IgD-negative memory B cell (primary cell): ENCODE data around the gene PRPF4. TPM values are rescaled to one million over a fixed set of nuclear protein-coding genes. Genes with fewer than 3 reads are reported as not detected.

Source experiments
- H3K27ac Mint-ChIP-seq, 3 donors: one replicate each; pipeline ENCODE4 v1.8.0; 2020 to 2022; ENCODE audit warnings: mild to moderate bottlenecking in 3 of 3, mixed read lengths in 3 of 3, moderate library complexity in 1 of 3
- H3K27me3 Mint-ChIP-seq: one replicate; pipeline ENCODE4 v1.8.0; 2021; ENCODE audit warnings: mixed read lengths
- H3K36me3 Mint-ChIP-seq: one replicate; pipeline ENCODE4 v1.8.0; 2020; ENCODE audit warnings: mild to moderate bottlenecking, mixed read lengths
- H3K4me1 Mint-ChIP-seq, 3 donors: one replicate each; pipeline ENCODE4 v1.8.0; 2020 to 2022; ENCODE audit warnings: mixed read lengths in 3 of 3, mild to moderate bottlenecking in 1 of 3
- H3K4me3 Mint-ChIP-seq, 4 donors: one replicate each; pipeline ENCODE4 v1.8.0; 2020 to 2022; ENCODE audit warnings: mild to moderate bottlenecking in 4 of 4, mixed read lengths in 4 of 4, moderate library complexity in 3 of 4
- H3K9me3 Mint-ChIP-seq, 3 donors: one replicate each; pipeline ENCODE4 v1.8.0; 2020 to 2021; ENCODE audit warnings: mixed read lengths in 3 of 3, mild to moderate bottlenecking in 1 of 3
- polyA plus RNA-seq: library from polyadenylated mRNA; unstranded; fragments of 300-500 nt; fragmentation: Illumina TruSeq; gene quantifications from one replicate; pipeline ENCODE4 v1.2.3, GENCODE V29; 2021

Gene PRPF4
- polyA plus RNA-seq, 1 donor from 2014 or later = 23.4 TPM

GRCh38 chr9:113316030-113316429, 40.6 kb downstream of the PRPF4 start:
- Mint-ChIP-seq H3K27me3 (no peaks in the 10 kb centered on the region), H3K4me1 (peaks cover 0 to 1% (median 0%) of the 10 kb centered on the region in 3 donors), H3K4me3 (no peak overlapping the region), H3K9me3 (no peaks in the 10 kb centered on the region), H3K36me3 (peaks cover 3% of the 10 kb centered on the region), H3K27ac (no peak overlapping the region)

DNA sequence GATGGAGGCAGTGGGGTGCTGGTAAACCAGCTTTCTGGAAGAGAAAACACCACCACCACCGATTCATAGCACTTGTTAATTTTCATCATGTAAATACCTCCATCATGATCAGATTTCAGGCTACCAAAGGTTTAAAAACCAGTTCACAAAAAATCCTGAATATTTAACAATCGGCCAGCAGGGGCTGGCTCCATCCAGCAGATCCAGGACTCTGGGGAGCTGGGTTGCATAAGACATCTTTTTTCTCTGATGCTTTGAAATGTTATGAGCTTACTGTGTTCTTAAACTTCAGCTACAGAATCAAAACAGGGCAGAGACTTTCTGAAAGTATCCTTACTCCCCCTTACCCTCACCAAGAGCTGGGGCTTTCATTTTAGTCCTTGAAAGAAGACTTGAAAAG, 42.3 kb downstream of the PRPF4 start:
- no peaks in the 10 kb centered on the region for H3K9me3 Mint-ChIP-seq

GRCh38 chr9:113319054-113319453, 43.6 kb downstream of the PRPF4 start:
- Mint-ChIP-seq H3K27me3 (no peaks in the 10 kb centered on the region), H3K36me3 (peaks cover 3% of the 10 kb centered on the region), H3K27ac (no peak overlapping the region), H3K4me1 (peaks cover 0 to 1% (median 0%) of the 10 kb centered on the region in 3 donors), H3K4me3 (no peak overlapping the region), H3K9me3 (no peaks in the 10 kb centered on the region)

More for the DNA sequence above, 42.3 kb downstream of the PRPF4 start:
- Mint-ChIP-seq H3K27ac (peak overlapping the region in 1 of 3 donors; percentile 56), H3K4me3 (no peak overlapping the region), H3K27me3 (no peaks in the 10 kb centered on the region), H3K4me1 (peaks cover 0 to 1% (median 0%) of the 10 kb centered on the region in 3 donors), H3K36me3 (peaks cover 3% of the 10 kb centered on the region)

DNA sequence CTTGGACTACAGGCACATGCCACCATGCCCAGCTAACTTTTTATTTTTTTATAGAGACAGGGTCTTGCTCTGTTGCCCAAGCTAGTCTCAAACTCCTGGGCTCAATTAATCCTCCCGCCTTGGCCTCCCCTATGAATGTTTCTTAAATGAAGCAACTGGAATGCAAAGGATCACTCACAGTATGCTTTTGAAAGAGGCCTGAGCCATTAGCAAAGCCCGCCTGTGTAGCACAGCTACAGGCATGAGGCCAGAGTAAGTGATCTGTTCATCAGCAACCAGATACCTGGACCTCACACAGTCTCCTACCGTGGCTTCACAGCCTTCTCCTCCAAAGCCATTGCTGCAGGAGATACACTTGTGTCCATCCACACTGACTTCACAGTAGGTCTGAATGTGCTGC, 44.6 kb downstream of the PRPF4 start:
- Mint-ChIP-seq H3K36me3 (peaks cover 3% of the 10 kb centered on the region), H3K27ac (no peak overlapping the region), H3K4me3 (no peak overlapping the region), H3K27me3 (no peaks in the 10 kb centered on the region), H3K4me1 (peaks cover 0 to 1% (median 0%) of the 10 kb centered on the region in 3 donors), H3K9me3 (no peaks in the 10 kb centered on the region)

DNA sequence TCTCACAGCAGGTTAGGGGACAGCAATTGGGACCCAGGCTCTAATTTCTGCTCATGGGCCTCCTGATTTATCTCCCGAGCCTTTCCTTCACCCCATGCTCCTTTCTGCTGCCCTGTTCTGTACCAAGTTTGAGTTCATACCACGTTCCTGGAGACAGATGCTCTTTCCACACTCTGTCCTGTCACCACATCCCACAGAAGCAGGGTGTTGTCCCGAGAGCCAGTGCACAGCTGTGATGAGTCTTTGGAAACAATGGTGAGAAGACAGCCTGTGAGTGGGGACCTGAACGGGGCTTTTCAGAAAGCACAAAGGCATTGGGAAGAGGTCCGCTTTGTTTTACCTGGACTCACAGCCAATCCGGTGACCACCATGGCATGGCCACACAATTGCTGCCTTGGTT, 47.2 kb downstream of the PRPF4 start:
- H3K36me3 Mint-ChIP-seq = no peaks in the 10 kb centered on the region
- no peaks in the 10 kb centered on the region for H3K9me3 Mint-ChIP-seq
- H3K27me3 Mint-ChIP-seq = no peaks in the 10 kb centered on the region
- H3K4me1 Mint-ChIP-seq = no peaks in the 10 kb centered on the region
- H3K4me3 Mint-ChIP-seq = no peak overlapping the region
- no peak overlapping the region for H3K27ac Mint-ChIP-seq

GRCh38 chr9:113326230-113326629, 50.8 kb downstream of the PRPF4 start:
- Mint-ChIP-seq H3K4me3 (no peak overlapping the region), H3K4me1 (peaks cover 0 to 2% (median 0%) of the 10 kb centered on the region in 3 donors), H3K27me3 (no peaks in the 10 kb centered on the region), H3K27ac (no peak overlapping the region), H3K9me3 (no peaks in the 10 kb centered on the region), H3K36me3 (peaks cover 4% of the 10 kb centered on the region)

DNA sequence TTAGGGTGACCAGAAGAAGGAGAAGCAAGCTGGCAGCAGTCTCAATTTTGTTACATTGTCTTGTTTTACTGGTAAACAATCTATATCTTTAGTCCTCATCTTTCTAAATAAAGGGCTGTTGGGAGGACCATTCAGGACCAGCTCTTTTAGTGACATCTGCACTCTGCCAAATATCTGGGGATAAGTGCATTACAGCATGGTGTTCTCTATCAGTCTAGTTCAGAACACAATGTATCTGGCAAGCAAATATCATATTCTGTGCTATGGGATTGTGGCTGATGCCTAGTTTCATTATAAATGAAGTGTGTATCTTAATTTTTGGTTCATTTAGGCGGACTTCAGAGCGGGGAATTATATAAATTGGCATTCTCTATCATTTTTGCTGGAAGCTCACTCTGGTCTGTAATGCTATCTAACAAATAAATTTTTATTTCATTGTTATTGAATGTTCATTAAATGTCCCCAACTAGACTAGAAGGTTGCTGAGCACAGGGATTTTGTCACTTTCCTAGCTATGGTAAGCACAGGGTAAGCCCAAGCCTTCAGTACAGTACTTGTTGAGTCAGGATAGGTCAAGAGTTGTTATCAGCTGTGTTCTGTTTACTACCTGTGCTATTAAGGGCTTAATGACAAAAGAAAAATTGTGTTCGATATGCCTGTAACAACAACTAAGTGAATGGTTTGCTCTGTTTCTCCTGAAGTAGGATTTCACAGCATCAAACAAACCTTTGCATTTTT, 52.8 kb downstream of the PRPF4 start:
- Mint-ChIP-seq H3K36me3 (peaks cover 4% of the 10 kb centered on the region), H3K4me3 (no peak overlapping the region), H3K4me1 (peaks cover 0 to 2% (median 0%) of the 10 kb centered on the region in 3 donors), H3K9me3 (peaks cover 0 to 4% (median 3%) of the 10 kb centered on the region in 3 donors), H3K27me3 (no peaks in the 10 kb centered on the region), H3K27ac (no peak overlapping the region)

GRCh38 chr9:113331780-113332179, 56.3 kb downstream of the PRPF4 start:
- Mint-ChIP-seq H3K9me3 (peaks cover 0 to 4% (median 3%) of the 10 kb centered on the region in 3 donors), H3K27me3 (no peaks in the 10 kb centered on the region), H3K4me1 (peaks cover 0 to 2% (median 0%) of the 10 kb centered on the region in 3 donors), H3K36me3 (peaks cover 4% of the 10 kb centered on the region), H3K4me3 (no peak overlapping the region), H3K27ac (no peak overlapping the region)

GRCh38 chr9:113337714-113338113, 62.3 kb downstream of the PRPF4 start:
- no peaks in the 10 kb centered on the region for H3K27me3 Mint-ChIP-seq
- no peaks in the 10 kb centered on the region for H3K9me3 Mint-ChIP-seq
- no peaks in the 10 kb centered on the region for H3K36me3 Mint-ChIP-seq
- peak overlapping the region in 3 of 4 donors; percentile 17 to 43 (median 31) for H3K4me3 Mint-ChIP-seq
- peaks cover 2 to 7% (median 5%) of the 10 kb centered on the region in 3 donors for H3K4me1 Mint-ChIP-seq
- H3K27ac Mint-ChIP-seq = no peak overlapping the region

DNA sequence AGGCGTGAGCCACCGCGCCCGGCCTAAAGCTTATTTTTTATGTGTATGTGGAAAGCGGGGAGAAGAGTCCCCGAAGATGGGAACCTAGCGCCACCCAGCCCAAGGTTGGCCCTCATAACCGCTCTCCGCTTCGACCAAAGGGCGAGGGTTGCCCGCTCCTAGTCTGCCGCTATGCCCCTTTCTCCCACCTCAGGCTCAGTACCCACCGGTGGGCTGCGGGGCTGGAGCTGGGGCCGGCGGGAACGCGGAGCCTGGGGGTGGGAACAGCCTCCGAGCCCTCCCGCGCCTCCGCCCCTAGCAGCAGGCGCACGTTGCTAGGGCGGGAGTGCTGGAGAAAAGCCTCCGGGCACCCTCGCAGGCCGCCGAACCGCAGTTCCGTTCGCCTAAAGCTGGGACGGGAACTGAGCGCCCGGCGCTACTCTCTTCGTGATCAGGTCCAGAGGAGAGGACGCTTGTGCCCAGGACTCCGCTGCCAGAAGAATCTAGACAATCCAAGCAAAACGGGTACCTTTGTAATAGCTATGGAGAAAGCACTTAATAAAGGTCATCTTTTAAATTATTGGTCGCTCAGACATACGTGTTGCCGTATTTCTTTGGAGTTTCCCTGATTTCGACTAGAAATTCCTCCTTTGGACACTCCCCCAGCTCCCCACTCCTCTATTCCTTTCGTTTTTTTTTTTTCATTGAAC, 64.7 kb downstream of the PRPF4 start, which contains the start of gene WDR31:
WDR31 (minus strand) TSS at position 265 of the 689 bp plus-strand sequence. CDS start 8,253 bp downstream, outside the sequence.
- Mint-ChIP-seq H3K4me1 (peaks cover 2 to 7% (median 5%) of the 10 kb centered on the region in 3 donors), H3K27me3 (no peaks in the 10 kb centered on the region), H3K27ac (peak within 1 kb of the TSS in 2 of 3 donors; percentile 66 to 88), H3K36me3 (no peaks in the 10 kb centered on the region), H3K9me3 (no peaks in the 10 kb centered on the region), H3K4me3 (peak within 1 kb of the TSS; percentile 83 to 94 (median 89))

DNA sequence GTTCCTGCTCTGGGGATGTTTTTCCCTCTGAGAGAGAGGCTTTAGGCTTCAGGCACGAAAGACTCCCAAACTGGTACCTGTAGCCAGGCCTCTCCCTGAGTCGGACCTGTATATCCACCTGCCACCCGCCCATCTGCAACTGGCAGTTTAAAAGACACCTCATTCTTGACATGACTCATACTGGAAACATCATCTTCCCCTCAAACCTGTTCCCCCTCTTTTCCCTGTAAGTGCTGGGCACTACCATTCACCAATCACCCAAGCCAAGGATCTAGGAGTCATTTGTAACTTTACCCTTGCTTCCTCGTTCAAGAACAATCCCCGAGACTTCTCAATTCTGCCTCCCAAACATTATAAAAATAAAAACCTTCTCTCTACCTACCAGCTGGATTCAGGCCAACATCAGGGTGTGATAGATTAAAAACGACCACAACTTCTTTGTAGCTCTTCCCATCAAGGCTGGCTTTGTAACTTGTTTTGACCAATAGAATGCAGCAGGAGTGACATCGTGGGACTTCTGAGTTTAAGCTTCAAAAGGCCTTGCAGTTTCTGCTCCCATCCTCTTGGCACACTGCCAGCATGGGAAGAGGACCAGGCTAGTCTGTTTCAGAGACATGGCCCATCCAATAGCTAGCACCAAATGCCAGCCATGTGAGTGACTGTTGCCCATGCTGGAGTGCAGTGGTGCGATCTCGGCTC, 66.4 kb downstream of the PRPF4 start:
- Mint-ChIP-seq H3K27me3 (no peaks in the 10 kb centered on the region), H3K4me3 (peak overlapping the region in 1 of 4 donors; percentile 60), H3K27ac (no peak overlapping the region), H3K36me3 (no peaks in the 10 kb centered on the region), H3K4me1 (peaks cover 2 to 7% (median 5%) of the 10 kb centered on the region in 3 donors), H3K9me3 (no peaks in the 10 kb centered on the region)

Other genes starting within 250 kb of the PRPF4 start
- 2.5 TPM for gene ZFP37, start 218.9 kb upstream of the PRPF4 start, polyA plus RNA-seq
- 0.85 TPM for gene SLC31A2, start 124.7 kb upstream of the PRPF4 start, polyA plus RNA-seq
- gene FKBP15, start 54.4 kb upstream of the PRPF4 start, polyA plus RNA-seq = 16.8 TPM
- gene SLC31A1, start 54.1 kb upstream of the PRPF4 start, polyA plus RNA-seq = 1.9 TPM
- 135 TPM for gene CDC26, start 86 bp upstream of the PRPF4 start, polyA plus RNA-seq
- gene RNF183, start 27.7 kb downstream of the PRPF4 start, polyA plus RNA-seq = not detected
- 0.13 TPM for gene WDR31, start 64.6 kb downstream of the PRPF4 start, polyA plus RNA-seq
- 1.3 TPM for gene BSPRY, start 73.9 kb downstream of the PRPF4 start, polyA plus RNA-seq
- gene HDHD3, start 101.3 kb downstream of the PRPF4 start, polyA plus RNA-seq = 48.0 TPM
- gene ALAD, start 125.6 kb downstream of the PRPF4 start, polyA plus RNA-seq = 19.9 TPM
- gene POLE3, start 135.0 kb downstream of the PRPF4 start, polyA plus RNA-seq = 83.2 TPM
- not detected for gene C9orf43, start 135.1 kb downstream of the PRPF4 start, polyA plus RNA-seq
- gene RGS3, start 188.1 kb downstream of the PRPF4 start, polyA plus RNA-seq = 16.2 TPM